Muscle layer of duodenum (tissue), 2 donors: ENCODE results near the gene PTPRD.

Experiments
- H3K27ac ChIP-seq: one replicate; pipeline ENCODE4 v1.7.0; 2013; ENCODE audit warnings: mild to moderate bottlenecking, low read length
- H3K27me3 ChIP-seq: one replicate; pipeline ENCODE4 v1.7.0; 2013; ENCODE audit warnings: low read depth, mild to moderate bottlenecking, control low read depth, low read length
- H3K36me3 ChIP-seq, 2 donors: one replicate each; pipeline ENCODE4 v1.7.0; 2013; ENCODE audit warnings: low read length in 2 of 2, control low read depth in 1 of 2, mild to moderate bottlenecking in 1 of 2; ENCODE audit not compliant: insufficient read depth in 2 of 2, control insufficient read depth in 1 of 2
- H3K4me1 ChIP-seq, 2 donors: one replicate each; pipeline ENCODE4 v1.7.0; 2013; ENCODE audit warnings: low read length in 2 of 2, mild to moderate bottlenecking in 2 of 2, control low read depth in 1 of 2, moderate library complexity in 1 of 2; ENCODE audit not compliant: insufficient read depth in 2 of 2, control insufficient read depth in 1 of 2
- H3K4me3 ChIP-seq, 2 donors: one replicate each; pipeline ENCODE4 v1.7.0; 2013; ENCODE audit warnings: low read length in 2 of 2, low read depth in 1 of 2, mild to moderate bottlenecking in 1 of 2
- H3K9me3 ChIP-seq, 2 donors: one replicate each; pipeline ENCODE4 v1.7.0; 2013; ENCODE audit warnings: low read length in 2 of 2, control low read depth in 1 of 2, mild to moderate bottlenecking in 1 of 2; ENCODE audit not compliant: control insufficient read depth in 1 of 2
- donor health status: healthy.

The PTPRD gene

DNA sequence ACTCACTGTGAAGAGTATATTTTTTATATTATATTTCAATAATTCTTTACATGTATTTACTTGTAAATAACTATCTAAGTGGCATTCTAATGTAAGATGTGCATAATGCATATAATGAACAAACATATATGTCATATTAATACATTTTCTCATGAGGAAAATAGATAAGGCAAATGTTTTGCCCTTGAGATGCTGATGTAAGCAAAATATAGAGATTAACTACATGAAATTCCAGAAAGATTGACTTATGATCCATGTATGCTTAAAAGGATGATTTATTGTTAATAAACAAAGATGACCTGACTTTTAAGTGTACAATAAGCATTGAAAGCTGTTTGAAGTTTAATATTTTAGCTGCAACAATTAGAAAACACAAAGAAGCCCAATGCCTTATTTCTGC lies 559.9 kb downstream of the PTPRD start:
- Histone ChIP-seq H3K27ac (no peak overlapping the region), H3K27me3 (no peaks in the 10 kb centered on the region), H3K4me3 (no peak overlapping the region), H3K4me1 (no peaks in the 10 kb centered on the region), H3K9me3 (no peaks in the 10 kb centered on the region), H3K36me3 (no peaks in the 10 kb centered on the region)

DNA sequence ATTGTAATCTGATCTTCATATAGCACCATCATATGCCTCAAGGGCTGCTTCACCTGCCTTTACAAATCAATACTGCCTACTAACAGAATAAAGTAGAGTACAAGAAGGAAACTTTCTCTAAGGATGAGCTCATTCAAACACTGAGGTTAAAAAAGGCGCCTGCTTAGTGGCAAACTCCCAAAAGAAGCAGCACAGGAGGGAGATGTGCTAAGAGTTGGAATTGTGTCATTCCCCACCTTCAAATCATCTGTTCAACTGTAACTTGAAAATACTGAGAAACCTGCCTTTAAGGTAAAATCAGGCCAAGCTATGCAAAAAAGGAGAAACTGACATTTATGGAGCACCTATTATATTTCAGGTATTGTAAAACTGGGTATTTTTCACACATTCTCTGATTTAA lies 560.6 kb downstream of the PTPRD start:
- Histone ChIP-seq H3K27ac (no peak overlapping the region), H3K9me3 (no peaks in the 10 kb centered on the region), H3K36me3 (no peaks in the 10 kb centered on the region), H3K4me1 (no peaks in the 10 kb centered on the region), H3K27me3 (no peaks in the 10 kb centered on the region), H3K4me3 (no peak overlapping the region)

- no peaks in the 10 kb centered on the region for H3K36me3 ChIP-seq
- no peak overlapping the region for H3K4me3 ChIP-seq
- no peaks in the 10 kb centered on the region for H3K4me1 ChIP-seq
- H3K27ac ChIP-seq, result no peak overlapping the region
- no peaks in the 10 kb centered on the region for H3K9me3 ChIP-seq
- no peaks in the 10 kb centered on the region for H3K27me3 ChIP-seq
Measured at GRCh38 chr9:10050016-10050415, 562.8 kb downstream of the PTPRD start.

DNA sequence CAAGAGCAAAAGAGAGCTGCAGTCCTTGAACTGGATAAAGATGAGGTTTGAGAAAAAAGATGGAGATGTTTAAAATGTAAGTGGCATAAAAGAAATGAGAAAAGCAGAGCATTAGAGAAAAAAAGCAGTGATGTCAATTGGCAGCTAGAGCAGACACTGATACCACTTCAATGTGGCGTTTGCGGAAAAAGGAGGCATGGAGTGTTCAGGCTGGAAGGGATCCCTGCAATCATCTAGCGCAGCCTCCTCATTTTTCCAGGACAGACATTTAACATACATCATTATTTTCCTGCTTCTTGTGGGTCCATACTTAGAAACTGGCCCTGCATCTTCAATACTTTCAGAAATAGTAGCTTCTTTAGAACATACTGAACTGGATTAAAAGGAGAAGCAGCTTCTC lies 563.8 kb downstream of the PTPRD start:
- H3K9me3 ChIP-seq, result no peaks in the 10 kb centered on the region
- H3K4me3 ChIP-seq, result no peak overlapping the region
- no peaks in the 10 kb centered on the region for H3K27me3 ChIP-seq
- H3K36me3 ChIP-seq, result no peaks in the 10 kb centered on the region
- H3K4me1 ChIP-seq, result no peaks in the 10 kb centered on the region
- no peak overlapping the region for H3K27ac ChIP-seq

DNA sequence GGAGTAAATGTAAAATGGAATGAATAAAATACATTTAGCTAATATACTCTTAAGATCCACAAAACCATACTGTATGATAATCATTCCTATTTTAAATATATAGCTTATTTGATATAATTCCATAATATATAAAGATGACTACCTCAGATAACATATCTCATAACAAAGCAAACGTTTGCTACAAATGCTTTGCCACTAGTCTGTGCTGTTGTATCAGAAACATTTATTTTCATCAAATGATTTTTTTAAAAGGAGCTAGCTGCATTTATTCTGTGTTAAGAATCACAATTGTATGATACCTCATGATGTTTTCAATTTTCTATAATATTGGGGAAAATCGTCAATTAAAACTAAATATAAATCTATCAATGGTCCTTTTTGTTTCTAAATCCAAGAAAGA lies 567.2 kb downstream of the PTPRD start:
- no peaks in the 10 kb centered on the region for H3K4me1 ChIP-seq
- H3K36me3 ChIP-seq, result no peaks in the 10 kb centered on the region
- H3K27me3 ChIP-seq, result no peaks in the 10 kb centered on the region
- H3K4me3 ChIP-seq, result no peak overlapping the region
- H3K9me3 ChIP-seq, result no peaks in the 10 kb centered on the region
- H3K27ac ChIP-seq, result no peak overlapping the region

DNA sequence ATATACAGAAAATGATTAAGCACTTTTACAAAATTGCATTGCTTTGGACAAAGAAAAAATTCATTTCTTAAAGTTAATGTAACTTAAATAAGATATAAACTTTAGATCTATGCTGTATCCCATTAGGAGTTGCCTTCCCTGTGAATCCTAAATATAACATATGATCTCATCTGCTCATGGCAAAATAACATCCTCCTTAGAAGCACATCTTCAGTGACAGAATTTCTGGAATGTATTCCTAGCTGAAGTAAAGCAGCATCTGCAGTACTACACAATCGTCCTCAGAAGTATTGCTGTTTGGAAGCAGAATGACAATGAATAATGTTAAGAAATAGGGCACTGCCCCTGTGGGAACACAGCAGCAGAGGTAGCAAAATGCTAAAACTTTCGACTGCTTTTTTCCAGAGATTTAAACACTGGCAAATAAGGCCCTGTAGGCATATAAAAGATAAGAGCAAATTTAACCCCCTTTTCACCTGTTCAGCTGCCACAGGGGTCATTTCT lies 571.0 kb downstream of the PTPRD start:
- H3K36me3 ChIP-seq, result no peaks in the 10 kb centered on the region
- H3K4me1 ChIP-seq, result no peaks in the 10 kb centered on the region
- H3K27ac ChIP-seq, result no peak overlapping the region
- no peak overlapping the region for H3K4me3 ChIP-seq
- H3K27me3 ChIP-seq, result no peaks in the 10 kb centered on the region
- H3K9me3 ChIP-seq, result no peaks in the 10 kb centered on the region

- Histone ChIP-seq H3K27me3 (no peaks in the 10 kb centered on the region), H3K36me3 (no peaks in the 10 kb centered on the region), H3K27ac (no peak overlapping the region), H3K4me1 (no peaks in the 10 kb centered on the region), H3K9me3 (no peaks in the 10 kb centered on the region), H3K4me3 (no peak overlapping the region)
Measured at GRCh38 chr9:10036095-10036494, 576.7 kb downstream of the PTPRD start.

- H3K4me1 ChIP-seq, result no peaks in the 10 kb centered on the region
- H3K4me3 ChIP-seq, result no peak overlapping the region
- no peaks in the 10 kb centered on the region for H3K27me3 ChIP-seq
- H3K9me3 ChIP-seq, result no peaks in the 10 kb centered on the region
- H3K36me3 ChIP-seq, result no peaks in the 10 kb centered on the region
- H3K27ac ChIP-seq, result no peak overlapping the region
Measured at GRCh38 chr9:10032166-10032565, 580.6 kb downstream of the PTPRD start.

GRCh38 chr9:10026443-10026984 lies 586.3 kb downstream of the PTPRD start:
- no peak overlapping the region for H3K4me3 ChIP-seq
- H3K9me3 ChIP-seq, result no peaks in the 10 kb centered on the region
- no peaks in the 10 kb centered on the region for H3K4me1 ChIP-seq
- no peaks in the 10 kb centered on the region for H3K27me3 ChIP-seq
- no peak overlapping the region for H3K27ac ChIP-seq
- no peaks in the 10 kb centered on the region for H3K36me3 ChIP-seq

GRCh38 chr9:10015755-10016154 lies 597.0 kb downstream of the PTPRD start:
- no peak overlapping the region for H3K27ac ChIP-seq
- no peaks in the 10 kb centered on the region for H3K27me3 ChIP-seq

DNA sequence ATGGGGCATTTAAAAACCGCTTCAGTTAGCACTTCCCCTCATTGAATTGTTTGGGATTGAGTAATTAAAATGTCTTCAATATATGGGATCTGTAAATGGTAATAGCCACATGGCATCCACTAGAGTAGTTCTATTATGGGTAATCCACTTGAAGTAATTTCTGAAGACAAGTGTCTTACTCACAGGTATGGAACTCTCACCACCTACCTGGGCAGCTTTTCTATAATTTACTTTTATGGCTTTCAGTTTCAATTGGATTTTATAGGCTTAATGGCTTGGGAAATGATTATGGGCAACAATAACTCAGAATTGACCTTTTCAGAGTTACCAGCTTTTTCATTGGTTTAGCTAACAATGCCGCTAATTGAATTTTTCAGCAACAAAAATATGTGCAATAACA lies 597.9 kb downstream of the PTPRD start:
- H3K27me3 ChIP-seq, result no peaks in the 10 kb centered on the region
- H3K4me3 ChIP-seq, result no peak overlapping the region
- no peaks in the 10 kb centered on the region for H3K4me1 ChIP-seq
- no peak overlapping the region for H3K27ac ChIP-seq
- no peaks in the 10 kb centered on the region for H3K36me3 ChIP-seq
- no peaks in the 10 kb centered on the region for H3K9me3 ChIP-seq

More at GRCh38 chr9:10015755-10016154, 597.0 kb downstream of the PTPRD start:
- no peaks in the 10 kb centered on the region for H3K9me3 ChIP-seq
- no peaks in the 10 kb centered on the region for H3K4me1 ChIP-seq
- no peak overlapping the region for H3K4me3 ChIP-seq
- no peaks in the 10 kb centered on the region for H3K36me3 ChIP-seq

GRCh38 chr9:10009401-10009800 lies 603.4 kb downstream of the PTPRD start:
- Histone ChIP-seq H3K4me3 (no peak overlapping the region), H3K27ac (no peak overlapping the region), H3K36me3 (no peaks in the 10 kb centered on the region), H3K9me3 (no peaks in the 10 kb centered on the region), H3K4me1 (no peaks in the 10 kb centered on the region), H3K27me3 (no peaks in the 10 kb centered on the region)
